Prostate gland (tissue), 2 donors: ENCODE measurements around the gene CELF1. TPM values are rescaled to one million over a fixed set of nuclear protein-coding genes. Genes with fewer than 3 reads are reported as not detected.

ENCODE experiments used
- DNase-seq: peaks from one replicate; pipeline ENCODE4 v3.0.0-alpha.2; 2019; ENCODE audit warnings: low spot score
- H3K27ac ChIP-seq, 2 donors: fragments of 200-600 bp; sonication (generic); 2 replicates each; pipeline ENCODE4 v1.5.1; 2017 to 2019
- H3K27me3 ChIP-seq: fragments of 200-600 bp; sonication (generic); replicated peaks from 2 replicates; pipeline ENCODE4 v1.5.1; 2019; ENCODE audit not compliant: insufficient read depth
- H3K36me3 ChIP-seq, 2 donors: fragments of 200-600 bp; sonication (generic); 1 replicate in 1 of 2; 2 replicates in 1 of 2; pipeline versions ENCODE4 v1.5.1 to v1.8.1; 2017 to 2019
- H3K4me1 ChIP-seq: fragments of 200-600 bp; sonication (generic); replicated peaks from 2 replicates; pipeline ENCODE4 v1.5.1; 2019
- H3K4me3 ChIP-seq, 2 donors: fragments of 200-600 bp; sonication (generic); 2 replicates each; pipeline ENCODE4 v1.5.1; 2017 to 2019
- H3K9me3 ChIP-seq: fragments of 200-600 bp; sonication (generic); 2 replicates; pipeline ENCODE4 v1.5.1; 2017
- POLR2A ChIP-seq: fragments of 450-650 bp; IDR thresholded peaks from one replicate; pipeline ENCODE4 v1.6.1; 2016; ENCODE audit warnings: antibody characterized with exemption, mild to moderate bottlenecking
- POLR2AphosphoS5 ChIP-seq: sonication (generic); formaldehyde crosslinking; IDR thresholded peaks from one replicate; pipeline ENCODE4 v1.6.1; 2017; ENCODE audit warnings: antibody characterized with exemption
- WGBS: methylation state at CpG from one replicate; pipeline ENCODE4 v1.1.5; 2018; 5-methylcytosine and 5-hydroxymethylcytosine counted together
- intact Hi-C: fragments of 100-400 bp; cut with DNase I; formaldehyde crosslinking; loops from one replicate; pipeline ENCODE4 v1.14.2; 2022
- small RNA-seq, 2 donors: library from RNA; depleted of rRNA; stranded (forward); fragments of <200 nt; gene quantifications; one replicate each; pipeline ENCODE3, GENCODE V24; 2016
- total RNA-seq, 2 donors: library from RNA; depleted of rRNA; stranded (reverse); fragments of >200 nt; gene quantifications; one replicate each; pipeline ENCODE4 v1.1.0, GENCODE V29; 2016
- TF ChIP-seq, protein P1 (sequence below), 4 experiments: fragments of 200-600 bp in 2 of 4; fragments of 450-650 bp in 2 of 4; sonication (generic) in 2 of 4; IDR thresholded peaks; 1 replicate in 3 of 4; 2 replicates in 1 of 4; pipeline ENCODE4 v1.5.1; 2016 to 2019; ENCODE audit warnings: antibody characterized with exemption in 4 of 4, mild to moderate bottlenecking in 2 of 4, moderate library complexity in 2 of 4

CELF1 gene
- total RNA-seq, 2 donors from 2014 or later: 68.9 to 134 TPM

DNA sequence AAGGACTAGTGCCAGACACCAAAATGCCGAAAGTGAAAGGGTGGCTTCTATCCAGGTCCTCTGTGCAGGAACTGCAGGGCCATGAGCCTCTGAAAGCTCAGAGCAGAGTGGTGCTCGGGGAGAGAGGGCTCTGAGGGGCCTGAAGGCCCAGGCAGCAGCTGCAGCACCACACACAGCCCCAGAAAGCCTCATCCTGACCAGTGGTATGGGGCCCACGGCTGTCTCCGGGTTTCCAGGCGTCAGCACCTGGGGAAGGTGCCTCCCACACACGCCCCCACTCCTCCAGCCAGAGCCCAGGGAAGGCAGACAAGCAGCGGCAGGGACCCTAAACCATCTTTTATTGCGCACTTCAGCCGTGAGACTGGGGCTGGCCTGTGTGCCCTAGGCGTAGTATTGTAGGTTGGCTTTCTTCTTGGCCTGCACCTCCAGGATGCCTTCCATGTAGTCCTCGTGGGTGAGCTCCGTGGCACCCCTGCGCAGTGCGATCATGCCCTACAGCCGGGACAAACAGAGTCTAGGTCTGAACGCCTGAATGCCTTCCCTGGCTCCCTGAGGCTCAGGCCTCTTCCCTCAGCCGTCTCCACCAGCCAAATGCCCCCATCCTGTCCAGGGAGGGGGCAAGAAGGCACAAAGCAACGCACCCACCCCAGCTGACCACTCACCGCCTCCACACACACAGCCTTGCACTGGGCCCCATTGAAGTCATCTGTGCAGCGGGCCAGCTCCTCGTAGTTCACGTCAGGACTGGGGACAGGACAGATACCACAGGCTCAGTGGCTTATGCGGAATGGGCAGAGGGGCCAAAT, 134.3 kb downstream of the CELF1 start:
- H3K36me3 ChIP-seq: peaks cover 10 to 28% of the 10 kb centered on the region in 2 donors

DNA sequence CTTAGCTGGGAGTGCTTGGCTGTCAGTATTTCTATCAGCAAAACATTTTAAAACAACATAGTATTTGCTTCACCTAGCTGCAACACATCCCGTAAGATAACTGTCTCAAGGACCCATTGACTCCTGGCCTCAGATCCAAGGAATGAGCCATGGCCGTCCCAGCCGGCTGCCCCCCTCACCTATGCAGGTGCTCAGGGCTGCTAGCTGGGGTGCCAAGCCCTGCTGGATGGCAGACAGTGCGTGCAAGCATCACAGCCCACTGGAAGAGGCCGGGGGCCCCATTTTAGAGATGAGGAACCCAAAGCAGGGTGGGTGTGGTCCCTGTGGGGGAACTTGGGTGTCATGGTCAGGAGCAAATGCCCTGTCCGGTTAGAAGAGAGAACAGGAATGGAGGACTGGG, 135.2 kb downstream of the CELF1 start:
- H3K27me3 ChIP-seq: no peaks in the 10 kb centered on the region
- H3K27ac ChIP-seq: no peak overlapping the region
- TF ChIP-seq, protein P1, sequence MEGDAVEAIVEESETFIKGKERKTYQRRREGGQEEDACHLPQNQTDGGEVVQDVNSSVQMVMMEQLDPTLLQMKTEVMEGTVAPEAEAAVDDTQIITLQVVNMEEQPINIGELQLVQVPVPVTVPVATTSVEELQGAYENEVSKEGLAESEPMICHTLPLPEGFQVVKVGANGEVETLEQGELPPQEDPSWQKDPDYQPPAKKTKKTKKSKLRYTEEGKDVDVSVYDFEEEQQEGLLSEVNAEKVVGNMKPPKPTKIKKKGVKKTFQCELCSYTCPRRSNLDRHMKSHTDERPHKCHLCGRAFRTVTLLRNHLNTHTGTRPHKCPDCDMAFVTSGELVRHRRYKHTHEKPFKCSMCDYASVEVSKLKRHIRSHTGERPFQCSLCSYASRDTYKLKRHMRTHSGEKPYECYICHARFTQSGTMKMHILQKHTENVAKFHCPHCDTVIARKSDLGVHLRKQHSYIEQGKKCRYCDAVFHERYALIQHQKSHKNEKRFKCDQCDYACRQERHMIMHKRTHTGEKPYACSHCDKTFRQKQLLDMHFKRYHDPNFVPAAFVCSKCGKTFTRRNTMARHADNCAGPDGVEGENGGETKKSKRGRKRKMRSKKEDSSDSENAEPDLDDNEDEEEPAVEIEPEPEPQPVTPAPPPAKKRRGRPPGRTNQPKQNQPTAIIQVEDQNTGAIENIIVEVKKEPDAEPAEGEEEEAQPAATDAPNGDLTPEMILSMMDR (IDR thresholded peaks at IDR 0.05): no peak
- TF ChIP-seq POLR2A (no peak), POLR2AphosphoS5 (no peak)
- 84% methylated on average over 6 of the region's 6 CpGs for WGBS
- H3K4me1 ChIP-seq: no peaks in the 10 kb centered on the region
- no peak for DNase-seq
- H3K9me3 ChIP-seq: no peaks in the 10 kb centered on the region
- intact Hi-C loops: no loop called here
- H3K4me3 ChIP-seq: no peak overlapping the region
- H3K36me3 ChIP-seq: peaks cover 10 to 25% of the 10 kb centered on the region in 2 donors

More for the DNA sequence above, 134.3 kb downstream of the CELF1 start:
- Histone ChIP-seq H3K27ac (no peak overlapping the region), H3K4me1 (no peaks in the 10 kb centered on the region), H3K9me3 (no peaks in the 10 kb centered on the region), H3K4me3 (no peak overlapping the region), H3K27me3 (no peaks in the 10 kb centered on the region)
- TF ChIP-seq, protein P1 (IDR thresholded peaks at IDR 0.05): no peak
- TF ChIP-seq POLR2AphosphoS5: no peak
- no peak for TF ChIP-seq POLR2A
- no peak for DNase-seq
- intact Hi-C loops: no loop called here
- 75% methylated on average over 23 of the region's 23 CpGs for WGBS

DNA sequence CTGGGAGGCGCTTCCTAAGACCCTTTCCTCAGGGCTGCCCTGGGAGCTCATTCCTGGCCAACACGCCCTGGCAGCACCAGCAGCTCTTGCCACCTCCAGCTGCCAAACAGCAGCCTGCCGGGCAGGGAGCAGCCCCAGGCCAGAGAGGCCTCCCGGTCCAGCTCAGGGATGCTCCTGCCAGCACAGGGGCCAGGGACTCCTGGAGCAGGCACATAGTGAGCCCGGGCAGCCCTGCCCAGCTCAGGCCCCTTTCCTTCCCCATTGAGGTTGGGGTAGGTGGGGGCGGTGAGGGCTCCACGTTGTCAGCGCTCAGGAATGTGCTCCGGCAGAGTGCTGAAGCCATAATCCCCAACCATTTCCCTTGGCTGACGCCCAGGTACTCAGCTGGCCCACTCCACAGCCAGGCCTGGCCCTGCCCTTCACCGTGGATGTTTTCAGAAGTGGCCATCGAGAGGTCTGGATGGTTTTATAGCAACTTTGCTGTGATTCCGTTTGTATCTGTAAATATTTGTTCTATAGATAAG, 136.9 kb downstream of the CELF1 start:
- 6% methylated on average over 13 of the region's 13 CpGs for WGBS
- intact Hi-C loops: no loop called here
- peak; percentile 74 for DNase-seq
- no peaks in the 10 kb centered on the region for H3K9me3 ChIP-seq
- H3K36me3 ChIP-seq: peaks cover 10 to 25% of the 10 kb centered on the region in 2 donors
- no peak overlapping the region for H3K4me3 ChIP-seq
- H3K27ac ChIP-seq: peak overlapping the region; percentile 62 to 74
- H3K27me3 ChIP-seq: no peaks in the 10 kb centered on the region
- TF ChIP-seq POLR2AphosphoS5: peak; percentile 75
- TF ChIP-seq POLR2A: no peak
- no peaks in the 10 kb centered on the region for H3K4me1 ChIP-seq

Small RNA genes within 50 kb of the gene (small RNA-seq; reads per million reads assigned to genes)
- 0 reads per million in 2 donors for gene RN7SL652P
- 0 reads per million in 2 donors for gene RNU5E-10P

Other genes starting within 250 kb of the CELF1 start
- gene MYBPC3, start 200.4 kb downstream of the CELF1 start, total RNA-seq: under 1 TPM in 1 of 2 donors, not detected in 1; 0.91 TPM
- gene SPI1, start 174.6 kb downstream of the CELF1 start, total RNA-seq: 10 to 100 TPM in 1 of 2 donors, 1 to 10 TPM in 1; 6.8 to 13.4 TPM
- 10 to 100 TPM; 53.1 to 93.7 TPM for gene SLC39A13, start 144.5 kb downstream of the CELF1 start, total RNA-seq
- 100 to 1,000 TPM in 1 of 2 donors, 10 to 100 TPM in 1; 99.2 to 133 TPM for gene PSMC3, start 126.7 kb downstream of the CELF1 start, total RNA-seq
- gene RAPSN, start 104.0 kb downstream of the CELF1 start, total RNA-seq: 1 to 10 TPM in 1 of 2 donors, not detected in 1; 1.3 TPM
- gene PTPMT1, start 12.5 kb upstream of the CELF1 start, total RNA-seq: 100 to 1,000 TPM; 153 to 184 TPM
- 10 to 100 TPM; 26.8 to 30.6 TPM for gene KBTBD4, start 25.8 kb upstream of the CELF1 start, total RNA-seq
- 10 to 100 TPM; 69.6 to 77.7 TPM for gene NDUFS3, start 25.9 kb upstream of the CELF1 start, total RNA-seq
- not detected for gene FAM180B, start 33.5 kb upstream of the CELF1 start, total RNA-seq
- 10 to 100 TPM in 1 of 2 donors, 1 to 10 TPM in 1; 2.1 to 13.0 TPM for gene C1QTNF4, start 41.3 kb upstream of the CELF1 start, total RNA-seq
- gene MTCH2, start 89.4 kb upstream of the CELF1 start, total RNA-seq: 10 to 100 TPM; 48.4 to 56.8 TPM
- gene AGBL2, start 162.2 kb upstream of the CELF1 start, total RNA-seq: 1 to 10 TPM; 3.6 to 4.4 TPM
- gene FNBP4, start 214.2 kb upstream of the CELF1 start, total RNA-seq: 100 to 1,000 TPM in 1 of 2 donors, 10 to 100 TPM in 1; 73.5 to 148 TPM